NCI-H510A (cell line): ENCODE data around the gene CBFA2T2.
A peak's percentile ranks its signal among the peaks of the same experiment; 100 is the strongest.
"Not testable (repeated sequence)": the region's sequence is repeated elsewhere in the genome, so short reads cannot be mapped to it uniquely, and the experiment has no call there.

Source experiments
- DNase-seq: peaks from one replicate; lab custom pipeline; 2025; lab: John Stamatoyannopoulos, UW

The CBFA2T2 gene

GRCh38 chr20:33470866-33471265 is 19.0 kb upstream of the CBFA2T2 start:
- DNase-seq, result no peak

DNA sequence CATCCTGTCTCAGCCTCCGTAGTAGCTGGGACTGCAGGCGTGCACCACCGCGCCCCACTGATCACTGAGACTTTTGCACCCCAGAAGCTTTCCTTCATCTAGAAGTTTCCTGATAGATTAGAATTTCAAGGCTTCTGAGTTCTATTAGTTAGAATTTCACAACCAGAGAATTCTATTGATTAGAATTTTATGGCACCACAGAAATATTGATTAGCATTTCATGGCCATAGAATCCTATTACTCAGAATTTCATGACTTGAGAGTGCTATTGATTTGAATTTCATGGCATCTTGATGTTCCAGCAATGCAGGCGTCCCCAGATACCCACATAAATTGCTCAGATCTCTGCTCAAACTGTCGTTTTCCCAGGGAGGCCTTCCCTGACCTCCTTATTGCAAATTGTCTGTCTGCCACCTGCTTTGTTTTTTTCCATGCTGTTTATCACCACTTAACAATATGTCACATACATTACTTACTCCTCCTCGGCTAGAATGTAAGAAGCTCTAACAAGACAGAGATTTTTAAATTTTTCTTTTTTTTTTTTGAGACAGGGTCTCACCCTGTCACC is 16.9 kb upstream of the CBFA2T2 start:
- DNase-seq, result no peak

DNA sequence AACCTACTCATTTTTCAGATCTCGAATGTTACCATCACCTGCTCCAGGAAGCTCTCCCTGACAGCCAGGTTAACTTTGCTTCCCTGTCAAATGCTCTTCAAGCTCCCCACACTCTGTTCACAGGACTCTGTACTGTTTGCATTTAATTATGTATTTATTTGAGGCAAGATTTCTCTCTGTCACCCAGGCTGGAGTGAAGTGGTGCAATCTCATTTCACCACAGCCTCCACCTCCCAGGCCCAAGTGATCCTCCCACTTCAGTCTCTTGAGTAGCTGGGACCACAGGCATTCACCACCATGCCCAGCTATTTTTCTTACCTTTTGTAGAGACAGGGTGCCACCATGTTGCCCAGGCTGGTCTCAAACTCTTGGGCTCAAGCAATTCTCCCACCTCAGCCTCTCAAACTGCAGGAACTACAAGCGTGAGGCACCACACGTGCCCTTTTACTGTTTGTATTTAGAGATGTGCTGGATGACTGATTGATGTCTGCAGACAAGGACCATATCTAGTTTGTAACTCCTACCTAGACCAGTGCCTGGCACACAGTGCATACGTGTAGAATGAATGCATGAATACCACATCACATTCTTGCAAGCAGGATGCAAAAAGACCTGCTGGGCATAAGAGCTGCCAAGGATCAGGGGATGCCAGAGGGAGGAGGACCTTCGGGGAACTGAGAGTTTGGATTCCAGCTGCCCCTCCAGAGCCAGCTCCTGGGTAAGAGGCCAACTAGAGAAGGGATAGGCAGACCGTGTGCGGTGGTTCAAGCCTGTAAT is 15.6 kb upstream of the CBFA2T2 start:
- peak; percentile 56 for DNase-seq

GRCh38 chr20:33474963-33475362 is 14.9 kb upstream of the CBFA2T2 start:
- no peak for DNase-seq

GRCh38 chr20:33475381-33476152 is 14.3 kb upstream of the CBFA2T2 start:
- no peak for DNase-seq

DNA sequence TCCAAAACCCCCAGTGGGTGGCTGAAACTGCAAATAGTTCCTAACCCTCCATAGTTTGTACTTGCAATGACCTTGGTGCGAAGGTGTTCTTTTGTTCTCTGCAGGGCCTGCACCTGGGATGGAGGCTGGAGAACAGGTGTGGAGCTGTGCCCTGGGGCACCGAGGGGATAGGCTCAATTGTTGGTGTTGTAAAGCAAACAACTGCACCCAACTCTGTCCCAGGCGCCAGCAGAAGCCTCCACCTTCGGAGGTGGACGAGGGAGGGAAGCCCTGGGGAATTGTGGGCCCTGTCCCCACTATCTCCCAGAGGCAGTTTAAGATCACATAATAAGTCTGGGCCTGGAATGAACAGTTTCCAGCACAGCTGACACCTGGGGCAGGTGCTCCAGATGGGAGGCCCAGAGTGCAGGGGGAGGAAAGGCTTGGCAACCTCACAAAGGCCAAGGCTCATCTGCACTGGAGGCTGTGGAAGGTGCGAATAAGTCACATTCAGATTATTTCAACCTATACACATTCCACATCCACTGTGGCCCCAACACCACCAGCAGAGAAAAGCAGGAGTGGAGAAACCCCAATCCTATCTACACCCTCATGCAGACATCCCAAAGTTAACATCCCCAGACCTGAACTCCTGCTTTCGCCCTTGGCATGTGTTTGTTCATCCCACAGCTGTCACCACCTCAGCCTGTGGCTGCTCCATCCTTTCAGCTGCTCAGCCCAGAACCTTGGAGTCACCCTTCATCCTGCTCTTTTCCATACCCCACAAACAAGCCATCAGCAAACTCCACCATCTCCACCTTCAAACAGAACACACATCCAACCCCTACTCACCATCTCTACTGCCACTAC is 12.3 kb upstream of the CBFA2T2 start:
- DNase-seq, result peak; percentile 95

DNA sequence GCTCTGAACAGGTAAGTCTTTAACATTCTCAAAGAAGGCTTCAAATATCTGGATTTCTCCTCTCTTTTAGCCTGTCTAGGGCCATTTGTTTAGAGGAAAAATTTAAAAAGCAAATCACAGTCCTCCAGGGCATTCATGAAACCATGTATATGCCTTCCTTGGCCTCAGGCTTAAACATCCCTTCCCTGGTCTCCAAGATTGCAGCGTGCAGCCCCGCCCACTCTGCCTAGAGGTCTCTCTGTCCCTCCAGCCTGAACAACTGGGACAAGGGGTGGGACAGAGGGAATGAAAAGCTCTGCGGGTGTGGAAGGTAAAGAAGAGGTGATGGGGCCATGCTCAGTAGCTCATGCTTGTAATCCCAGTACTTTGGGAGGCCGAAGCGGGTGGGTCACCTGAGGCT is 9.8 kb upstream of the CBFA2T2 start:
- no peak for DNase-seq

- DNase-seq, result no peak
Observed at GRCh38 chr20:33481431-33481941, 8.4 kb upstream of the CBFA2T2 start.

- peak; percentile 27 for DNase-seq
Observed at GRCh38 chr20:33482581-33482980, 7.3 kb upstream of the CBFA2T2 start.

DNA sequence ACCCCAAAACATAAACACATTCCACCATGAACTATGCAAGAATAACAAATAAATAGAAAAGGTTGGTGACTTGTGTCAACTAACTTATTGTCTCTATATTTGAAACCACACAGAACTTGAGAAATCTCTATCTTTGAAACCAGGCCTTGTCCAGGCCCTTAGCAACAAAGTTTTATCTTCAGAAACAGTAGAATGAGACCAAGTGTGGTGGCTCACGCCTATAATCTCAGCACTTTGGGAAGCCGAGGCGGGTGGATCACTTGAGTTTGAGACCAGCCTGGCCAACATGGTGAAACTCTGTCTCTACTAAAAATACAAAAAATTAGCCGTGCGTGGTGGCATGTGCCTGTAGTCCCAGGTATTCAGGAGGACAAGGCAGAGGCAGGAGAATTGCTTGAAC is 6.7 kb upstream of the CBFA2T2 start:
- not testable (repeated sequence) for DNase-seq

DNA sequence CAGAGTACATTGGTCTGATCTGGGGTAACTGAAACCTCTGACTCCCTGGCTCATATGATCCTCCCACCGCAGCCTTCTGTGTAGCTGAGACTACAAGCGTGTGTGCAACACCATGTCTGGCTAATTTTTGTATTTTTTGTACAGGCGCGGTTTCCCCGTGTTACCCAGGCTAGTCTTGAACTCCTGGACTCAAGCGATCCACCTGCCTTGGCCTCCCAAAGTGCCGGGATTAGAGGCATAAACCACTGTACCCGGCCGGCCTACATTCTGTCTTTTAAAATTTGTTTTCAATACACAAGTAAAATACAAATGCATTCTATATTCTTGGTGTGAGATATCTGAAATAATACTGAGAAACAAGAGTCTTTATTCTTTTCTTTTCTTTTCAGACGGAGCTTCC is 1.7 kb upstream of the CBFA2T2 start:
- DNase-seq, result no peak

GRCh38 chr20:33488661-33489494 is 1.0 kb upstream of the CBFA2T2 start:
- not testable (repeated sequence) for DNase-seq

DNA sequence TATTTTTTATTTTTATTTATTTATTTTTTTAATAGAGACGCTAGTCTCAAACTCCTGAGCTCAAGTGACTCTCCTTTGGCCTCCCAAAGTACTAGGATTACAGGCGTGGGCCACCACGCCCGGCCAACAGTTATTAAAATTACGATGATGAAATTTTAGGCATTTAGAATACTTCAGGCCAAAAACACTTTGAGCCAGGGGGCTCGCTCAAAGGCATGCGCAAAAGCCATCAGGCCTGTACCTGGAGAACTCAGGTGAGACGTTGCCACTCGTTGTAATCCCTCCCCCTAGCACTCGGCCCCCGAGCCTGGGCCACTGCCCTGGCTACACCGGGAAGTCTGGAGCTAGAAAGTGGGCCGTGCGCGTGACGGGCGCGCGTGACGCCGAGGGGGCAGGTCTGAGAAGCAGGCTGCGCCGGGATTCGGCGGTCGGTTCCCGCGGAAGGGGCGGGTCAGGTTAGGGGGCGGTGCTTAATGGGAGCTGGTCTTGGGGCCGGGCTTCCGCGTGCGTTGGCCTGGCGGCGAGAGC is 337 bp upstream of the CBFA2T2 start:
- DNase-seq, result peak; percentile 95

GRCh38 chr20:33490934-33491656 is 1.2 kb downstream of the CBFA2T2 start:
- no peak for DNase-seq

- DNase-seq, result no peak
Observed at GRCh38 chr20:33493076-33493766, 3.3 kb downstream of the CBFA2T2 start.

DNA sequence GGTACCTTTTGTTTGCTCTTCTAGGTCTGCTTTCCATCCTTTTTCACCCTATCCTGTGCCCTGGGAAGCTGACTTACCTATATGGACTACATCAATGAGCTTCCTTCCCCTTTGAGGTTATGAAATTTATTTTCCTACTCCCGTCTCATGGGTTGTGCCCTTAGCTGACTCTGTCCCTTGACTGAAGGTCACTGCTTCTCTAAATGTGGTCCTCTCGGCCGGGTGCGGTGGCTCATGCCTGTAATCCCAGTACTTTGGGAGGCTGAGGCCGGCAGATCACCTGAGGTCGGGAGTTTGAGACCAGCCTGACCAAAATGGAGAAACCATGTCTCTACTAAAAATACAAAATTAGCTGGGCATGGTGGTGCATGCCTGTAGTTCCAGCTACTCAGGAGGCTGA is 6.9 kb downstream of the CBFA2T2 start:
- not testable (repeated sequence) for DNase-seq

GRCh38 chr20:33499355-33499754 is 9.5 kb downstream of the CBFA2T2 start:
- no peak for DNase-seq

GRCh38 chr20:33501000-33501399 is 11.1 kb downstream of the CBFA2T2 start:
- DNase-seq, result no peak

- no peak for DNase-seq
Observed at GRCh38 chr20:33503564-33503963, 13.7 kb downstream of the CBFA2T2 start.
